HEK293 (cell line): ENCODE data around the gene ARHGAP26.

Experiments used
- GLIS1 ChIP-seq: fragments of 450-650 bp; formaldehyde crosslinking; IDR thresholded peaks from 2 replicates; pipeline ENCODE4 v1.5.1; 2016; ENCODE audit warnings: missing biosample characterization, missing genetic modification characterization
- HOXA7 ChIP-seq: sonication (generic); formaldehyde crosslinking; IDR thresholded peaks from 2 replicates; pipeline ENCODE4 v1.8.1; 2022; ENCODE audit warnings: missing genetic modification reagents, borderline replicate concordance
- SP2 ChIP-seq: fragments of 450-650 bp; formaldehyde crosslinking; IDR thresholded peaks from 2 replicates; pipeline ENCODE4 v1.5.1; 2016; ENCODE audit warnings: missing biosample characterization, missing genetic modification characterization
- ZNF23 ChIP-seq: fragments of 450-650 bp; formaldehyde crosslinking; IDR thresholded peaks from 2 replicates; pipeline ENCODE4 v1.5.1; 2016; ENCODE audit warnings: missing biosample characterization, missing genetic modification characterization, borderline replicate concordance
- ZNF274 ChIP-seq, 2 experiments: fragments of 200-500 bp in 1 of 2; fragments of 450-650 bp in 1 of 2; sonication (Bioruptor generic) in 1 of 2; formaldehyde crosslinking in 1 of 2; IDR thresholded peaks; 2 replicates each; pipeline versions ENCODE4 v1.5.1 to v1.6.1; 2014 to 2016; ENCODE audit warnings: borderline replicate concordance in 1 of 2, inconsistent platforms in 1 of 2, low read length in 1 of 2, missing biosample characterization in 1 of 2, missing genetic modification characterization in 1 of 2
- ZNF335 ChIP-seq: fragments of 450-650 bp; formaldehyde crosslinking; conservative IDR thresholded peaks from 2 replicates; pipeline ENCODE4 v1.5.1; 2016; ENCODE audit warnings: missing biosample characterization, missing genetic modification characterization
- ZNF629 ChIP-seq: fragments of 450-650 bp; formaldehyde crosslinking; IDR thresholded peaks from 2 replicates; pipeline ENCODE4 v1.5.1; 2017; ENCODE audit warnings: missing biosample characterization, missing genetic modification characterization
- ZNF701 ChIP-seq: fragments of 450-650 bp; formaldehyde crosslinking; IDR thresholded peaks from 2 replicates; pipeline ENCODE4 v1.5.1; 2016; ENCODE audit warnings: missing biosample characterization, missing genetic modification characterization
- ZNF707 ChIP-seq: fragments of 450-650 bp; formaldehyde crosslinking; IDR thresholded peaks from 2 replicates; pipeline ENCODE4 v1.5.1; 2016; ENCODE audit warnings: missing biosample characterization, missing genetic modification characterization
- ZNF843 ChIP-seq: fragments of 450-650 bp; formaldehyde crosslinking; IDR thresholded peaks from 2 replicates; pipeline ENCODE4 v1.5.1; 2016; ENCODE audit warnings: missing biosample characterization, missing genetic modification characterization
- ZXDB ChIP-seq: fragments of 450-650 bp; formaldehyde crosslinking; IDR thresholded peaks from 2 replicates; pipeline ENCODE4 v1.5.1; 2016; ENCODE audit warnings: missing biosample characterization, missing genetic modification characterization
- TF ChIP-seq, protein P1 (sequence below): fragments of 450-650 bp; formaldehyde crosslinking; IDR thresholded peaks from 2 replicates; pipeline ENCODE4 v1.5.1; 2016; ENCODE audit warnings: missing biosample characterization, missing genetic modification characterization
- TF ChIP-seq, protein P2 (sequence below): fragments of 450-650 bp; formaldehyde crosslinking; IDR thresholded peaks from 2 replicates; pipeline ENCODE4 v1.5.1; 2016; ENCODE audit warnings: missing biosample characterization, missing genetic modification characterization

DNA sequence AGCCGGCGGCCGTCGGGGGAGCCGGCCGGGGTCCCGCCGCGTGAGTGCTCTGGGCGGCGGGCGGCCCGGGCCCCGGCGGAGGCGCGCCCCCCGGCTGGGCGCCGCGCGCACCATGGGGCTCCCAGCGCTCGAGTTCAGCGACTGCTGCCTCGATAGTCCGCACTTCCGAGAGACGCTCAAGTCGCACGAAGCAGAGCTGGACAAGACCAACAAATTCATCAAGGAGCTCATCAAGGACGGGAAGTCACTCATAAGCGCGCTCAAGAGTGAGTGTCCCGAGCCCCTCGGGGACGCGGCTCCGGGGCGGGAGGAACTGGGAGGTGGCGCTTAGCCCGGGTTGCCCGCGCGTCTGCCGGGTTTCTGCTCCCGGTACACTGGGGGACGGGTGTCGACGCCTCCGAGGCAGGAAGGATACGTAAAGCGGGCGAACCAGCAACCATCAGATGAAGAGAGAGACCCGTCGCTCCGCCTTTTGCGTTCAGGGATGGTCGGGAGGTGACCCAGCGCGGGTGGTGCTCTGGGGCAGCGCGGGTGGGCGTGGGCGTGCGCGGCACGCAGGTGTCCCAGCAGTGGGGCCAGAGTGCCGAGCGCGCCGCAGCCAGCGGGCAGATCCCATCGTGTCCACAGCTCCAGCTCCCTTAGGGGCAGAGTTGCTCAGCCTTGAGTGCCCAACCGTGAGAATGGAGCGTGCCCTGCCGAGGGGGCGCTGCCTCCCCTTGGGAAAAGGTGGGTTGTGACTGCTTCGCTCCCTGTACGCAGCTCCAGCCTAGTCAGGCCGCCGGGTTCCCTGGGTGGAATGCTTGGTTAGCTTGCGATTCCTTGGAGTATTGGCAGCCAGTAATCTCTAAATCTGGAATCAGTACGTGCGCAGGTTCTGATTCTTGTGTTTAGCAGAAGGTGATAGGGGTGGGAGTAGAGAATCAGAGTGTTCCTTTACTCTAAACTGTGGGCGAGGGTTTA is 753 bp downstream of the ARHGAP26 start:
- TF ChIP-seq GLIS1 (peak; percentile 71), ZNF335 (tag by site-specific recombination) (peak; percentile 98), ZNF274 (IDR thresholded peaks at IDR 0.05; ENCODE audit: low read length) (no peak), ZNF274 (tag by site-specific recombination; IDR thresholded peaks at IDR 0.05; ENCODE audit: borderline replicate concordance) (no peak), HOXA7 (no peak), ZNF707 (tag by site-specific recombination) (no peak), ZXDB (tag by site-specific recombination) (peak; percentile 20; the same call in 1 of the 2 replicates), ZNF701 (no peak), SP2 (tag by site-specific recombination) (peak; percentile 86), ZNF629 (tag by site-specific recombination) (no peak), ZNF23 (tag by site-specific recombination) (no peak), ZNF843 (tag by site-specific recombination) (peak; percentile 21; the same call in 1 of the 2 replicates)
- TF ChIP-seq, protein P1, sequence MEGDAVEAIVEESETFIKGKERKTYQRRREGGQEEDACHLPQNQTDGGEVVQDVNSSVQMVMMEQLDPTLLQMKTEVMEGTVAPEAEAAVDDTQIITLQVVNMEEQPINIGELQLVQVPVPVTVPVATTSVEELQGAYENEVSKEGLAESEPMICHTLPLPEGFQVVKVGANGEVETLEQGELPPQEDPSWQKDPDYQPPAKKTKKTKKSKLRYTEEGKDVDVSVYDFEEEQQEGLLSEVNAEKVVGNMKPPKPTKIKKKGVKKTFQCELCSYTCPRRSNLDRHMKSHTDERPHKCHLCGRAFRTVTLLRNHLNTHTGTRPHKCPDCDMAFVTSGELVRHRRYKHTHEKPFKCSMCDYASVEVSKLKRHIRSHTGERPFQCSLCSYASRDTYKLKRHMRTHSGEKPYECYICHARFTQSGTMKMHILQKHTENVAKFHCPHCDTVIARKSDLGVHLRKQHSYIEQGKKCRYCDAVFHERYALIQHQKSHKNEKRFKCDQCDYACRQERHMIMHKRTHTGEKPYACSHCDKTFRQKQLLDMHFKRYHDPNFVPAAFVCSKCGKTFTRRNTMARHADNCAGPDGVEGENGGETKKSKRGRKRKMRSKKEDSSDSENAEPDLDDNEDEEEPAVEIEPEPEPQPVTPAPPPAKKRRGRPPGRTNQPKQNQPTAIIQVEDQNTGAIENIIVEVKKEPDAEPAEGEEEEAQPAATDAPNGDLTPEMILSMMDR (tag by site-specific recombination): peak; percentile 97
- TF ChIP-seq, protein P2, sequence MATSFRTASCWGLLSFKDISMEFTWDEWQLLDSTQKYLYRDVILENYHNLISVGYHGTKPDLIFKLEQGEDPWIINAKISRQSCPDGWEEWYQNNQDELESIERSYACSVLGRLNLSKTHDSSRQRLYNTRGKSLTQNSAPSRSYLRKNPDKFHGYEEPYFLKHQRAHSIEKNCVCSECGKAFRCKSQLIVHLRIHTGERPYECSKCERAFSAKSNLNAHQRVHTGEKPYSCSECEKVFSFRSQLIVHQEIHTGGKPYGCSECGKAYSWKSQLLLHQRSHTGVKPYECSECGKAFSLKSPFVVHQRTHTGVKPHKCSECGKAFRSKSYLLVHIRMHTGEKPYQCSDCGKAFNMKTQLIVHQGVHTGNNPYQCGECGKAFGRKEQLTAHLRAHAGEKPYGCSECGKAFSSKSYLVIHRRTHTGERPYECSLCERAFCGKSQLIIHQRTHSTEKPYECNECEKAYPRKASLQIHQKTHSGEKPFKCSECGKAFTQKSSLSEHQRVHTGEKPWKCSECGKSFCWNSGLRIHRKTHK (tag by site-specific recombination): no peak
